IPS DF 4.7 (cell line): ENCODE measurements around the gene TTBK1.

Source experiments
- DNase-seq: peaks from one replicate; pipeline ENCODE4 v3.0.0-alpha.2; 2013; ENCODE audit warnings: low spot score; ENCODE audit errors: extremely low read depth

Gene TTBK1

GRCh38 chr6:43242908-43243663, at the start of gene TTBK1:
TTBK1 (plus strand) TSS chr6:43243481; CDS start chr6:43246661, 3,180 bp downstream.
- no peak for DNase-seq

DNA sequence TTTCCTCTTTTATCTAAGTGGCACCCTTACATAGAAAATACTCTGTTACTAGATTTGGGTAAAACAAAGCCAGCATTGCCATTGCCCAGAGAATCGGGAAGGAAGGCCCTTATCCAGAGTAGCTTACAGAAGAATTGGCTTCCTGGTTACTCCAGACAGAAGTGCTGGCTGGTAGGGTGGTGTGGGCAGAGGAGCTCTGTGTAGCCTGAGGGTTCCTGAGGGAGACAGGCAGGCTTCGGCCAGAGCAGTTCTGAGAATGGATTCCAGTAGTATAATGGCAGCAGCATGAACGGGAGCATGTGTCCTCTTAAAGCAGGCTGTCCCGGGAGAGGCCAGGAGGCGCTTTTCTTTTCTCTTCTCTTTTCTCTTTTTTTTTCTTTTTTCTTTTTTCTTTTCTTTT, 49.4 kb upstream of the TTBK1 start:
- no peak for DNase-seq

DNA sequence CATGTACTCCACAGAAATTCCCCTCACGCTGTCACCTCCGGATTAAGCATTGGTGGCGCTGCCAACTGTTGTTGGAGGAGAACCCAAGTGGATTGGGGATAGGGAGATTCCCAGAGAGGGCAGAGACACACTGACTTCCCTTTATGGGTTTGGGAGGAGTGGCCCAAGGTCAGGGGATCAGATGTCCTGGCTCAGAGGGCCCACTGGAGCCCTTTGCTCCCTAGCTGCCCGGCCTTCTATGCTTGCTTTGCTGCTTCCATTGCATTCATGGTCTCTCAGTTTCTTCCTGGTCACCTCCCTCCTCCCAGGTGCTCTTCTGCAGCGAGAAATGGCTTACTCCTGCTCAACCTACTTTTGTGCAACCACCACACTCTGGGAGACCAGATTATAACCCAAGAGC, 46.9 kb upstream of the TTBK1 start:
- no peak for DNase-seq

GRCh38 chr6:43199912-43200311, 43.4 kb upstream of the TTBK1 start:
- no peak for DNase-seq

DNA sequence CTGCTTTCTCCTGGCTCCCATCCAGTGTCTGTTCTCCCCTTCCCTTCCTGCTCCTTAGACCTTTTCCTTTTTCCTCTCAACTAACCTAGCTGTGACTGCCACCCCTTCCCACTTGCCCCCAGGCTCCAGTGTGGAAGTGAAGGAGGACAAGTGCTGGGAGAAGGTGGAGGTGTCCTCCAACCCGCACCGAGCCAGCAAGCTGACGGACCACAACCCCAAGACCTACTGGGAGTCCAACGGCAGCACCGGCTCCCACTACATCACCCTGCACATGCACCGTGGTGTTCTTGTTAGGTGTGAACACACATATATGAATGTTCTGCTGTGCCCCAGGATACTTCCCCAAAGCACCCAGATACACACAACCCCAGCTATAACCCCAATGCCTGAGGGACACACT, 42.7 kb upstream of the TTBK1 start:
- no peak for DNase-seq

GRCh38 chr6:43202451-43202850, 40.8 kb upstream of the TTBK1 start:
- DNase-seq = no peak

DNA sequence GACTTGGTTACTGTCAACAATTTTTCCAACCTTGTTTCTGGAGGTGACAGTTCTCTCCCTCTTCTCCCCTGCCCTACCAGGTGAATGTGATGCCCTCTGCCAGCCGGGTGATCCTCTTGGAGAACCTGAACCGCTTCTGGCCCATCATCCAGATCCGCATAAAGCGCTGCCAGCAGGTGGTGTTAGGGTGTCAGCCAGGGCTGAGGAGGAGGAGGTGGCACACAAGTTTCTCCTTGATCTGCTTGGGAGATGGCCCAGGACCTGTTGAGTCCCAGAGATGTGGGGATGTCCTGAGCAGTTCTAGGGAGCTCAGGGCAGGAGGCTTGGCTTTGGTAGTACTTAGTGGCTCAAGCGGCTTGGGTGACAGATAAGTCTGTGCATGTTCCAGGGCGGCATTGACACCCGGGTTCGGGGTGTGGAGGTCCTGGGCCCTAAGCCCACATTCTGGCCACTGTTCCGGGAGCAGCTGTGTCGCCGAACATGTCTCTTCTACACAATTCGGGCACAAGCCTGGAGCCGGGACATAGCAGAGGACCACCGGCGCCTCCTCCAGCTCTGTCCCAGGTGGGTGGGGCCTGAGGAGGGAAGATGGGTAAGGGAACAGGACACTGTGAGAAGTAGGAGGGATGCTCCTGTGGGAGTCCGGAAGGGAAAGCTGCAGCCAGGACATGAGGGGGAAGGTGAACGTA, 40.1 kb upstream of the TTBK1 start:
- DNase-seq = no peak

DNA sequence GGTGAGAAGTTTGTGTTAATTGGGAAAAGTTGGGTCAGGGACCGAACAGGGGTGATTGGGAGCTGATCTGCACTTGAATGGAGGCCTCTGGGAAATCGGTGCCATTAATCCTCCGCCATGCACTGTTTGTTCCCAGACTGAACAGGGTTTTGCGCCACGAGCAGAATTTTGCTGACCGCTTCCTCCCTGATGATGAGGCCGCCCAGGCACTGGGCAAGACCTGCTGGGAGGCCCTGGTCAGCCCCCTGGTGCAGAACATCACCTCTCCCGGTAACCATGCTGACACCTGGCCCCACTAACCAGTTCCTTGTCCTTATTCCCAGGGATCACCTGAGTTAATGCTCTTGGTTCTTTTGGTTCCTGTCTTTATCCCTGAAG, 39.6 kb upstream of the TTBK1 start:
- DNase-seq = no peak

DNA sequence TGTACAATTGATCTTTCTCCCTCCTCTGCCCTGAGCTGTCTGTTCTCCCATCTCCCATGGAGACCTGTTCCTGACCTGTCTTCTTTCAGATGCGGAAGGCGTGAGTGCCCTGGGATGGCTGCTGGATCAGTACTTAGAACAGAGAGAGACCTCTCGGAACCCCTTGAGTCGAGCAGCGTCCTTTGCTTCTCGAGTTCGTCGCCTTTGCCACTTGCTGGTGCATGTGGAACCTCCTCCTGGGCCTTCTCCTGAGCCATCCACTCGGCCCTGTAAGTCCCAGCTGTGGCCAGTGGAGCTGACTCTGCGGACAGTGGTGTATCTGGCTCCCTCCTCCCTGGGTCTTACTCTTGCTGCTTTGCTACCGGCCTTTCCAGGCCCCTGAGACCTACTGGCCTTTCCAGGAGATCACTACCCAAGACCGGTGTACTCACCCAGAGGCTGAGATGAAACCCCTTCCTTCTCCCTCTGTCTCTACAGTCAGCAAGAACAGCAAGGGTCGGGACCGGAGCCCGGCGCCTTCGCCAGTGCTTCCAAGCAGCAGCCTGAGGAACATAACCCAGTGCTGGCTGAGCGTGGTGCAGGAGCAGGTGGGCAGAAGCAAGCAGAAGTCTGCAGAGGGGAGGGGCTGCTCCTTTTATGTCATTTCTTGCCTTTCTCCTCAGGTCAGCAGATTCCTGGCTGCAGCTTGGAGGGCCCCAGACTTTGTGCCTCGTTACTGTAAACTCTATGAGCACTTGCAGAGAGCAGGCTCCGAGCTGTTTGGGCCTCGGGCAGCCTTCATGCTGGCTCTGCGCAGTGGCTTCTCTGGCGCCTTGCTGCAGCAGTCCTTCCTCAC, 38.8 kb upstream of the TTBK1 start:
- no peak for DNase-seq

DNA sequence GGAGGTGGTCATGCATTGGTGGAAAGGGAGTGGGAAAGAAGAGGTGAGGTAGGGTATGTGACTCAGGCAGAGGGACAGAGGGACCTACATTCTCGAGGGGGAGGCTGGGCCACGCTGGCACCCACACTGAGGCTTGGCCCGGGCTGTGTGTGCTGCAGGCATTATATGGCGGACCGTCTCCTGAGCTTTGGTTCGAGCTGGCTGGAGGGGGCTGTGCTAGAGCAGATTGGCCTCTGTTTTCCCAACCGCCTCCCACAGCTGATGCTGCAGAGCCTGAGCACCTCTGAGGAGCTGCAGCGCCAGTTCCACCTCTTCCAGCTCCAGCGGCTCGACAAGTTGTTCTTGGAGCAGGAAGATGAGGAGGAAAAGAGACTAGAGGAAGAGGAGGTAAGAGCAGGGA, 37.4 kb upstream of the TTBK1 start:
- DNase-seq = no peak

DNA sequence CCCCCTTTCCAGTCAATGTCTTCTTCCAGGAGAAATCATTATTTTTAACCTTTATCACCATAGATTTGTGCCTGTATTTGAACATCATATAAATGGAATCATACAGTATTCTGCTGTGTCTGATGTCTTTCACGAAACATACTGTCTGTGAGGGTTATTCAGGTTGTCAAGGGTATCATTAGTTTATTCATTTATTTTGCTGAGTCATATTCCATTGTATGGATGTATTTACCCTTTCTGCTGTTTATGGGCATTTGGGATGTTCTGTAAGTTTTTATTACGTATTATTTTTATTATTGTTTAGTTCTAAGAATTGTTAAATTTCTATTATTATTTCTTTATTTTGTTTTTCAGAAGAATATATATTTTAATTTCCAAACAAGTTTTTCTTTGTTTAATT, 36.0 kb upstream of the TTBK1 start:
- no peak for DNase-seq

GRCh38 chr6:43211955-43212354, 31.3 kb upstream of the TTBK1 start:
- no peak for DNase-seq

DNA sequence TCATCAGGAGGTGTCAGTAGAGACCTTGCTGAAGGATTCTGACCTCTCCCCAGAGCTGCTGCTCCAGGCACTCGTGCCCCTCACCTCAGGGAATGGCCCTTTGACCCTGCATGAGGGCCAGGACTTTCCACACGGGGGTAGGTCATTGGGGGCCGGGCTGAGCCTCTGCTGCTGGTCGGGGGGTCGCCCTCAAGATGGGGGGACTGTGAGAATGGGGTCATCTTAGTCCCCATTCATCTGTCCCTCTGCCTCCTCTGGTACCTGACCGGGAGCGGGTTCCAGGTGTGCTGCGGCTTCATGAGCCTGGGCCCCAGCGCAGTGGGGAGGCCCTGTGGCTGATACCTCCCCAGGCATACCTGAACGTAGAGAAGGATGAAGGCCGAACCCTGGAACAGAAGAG, 29.9 kb upstream of the TTBK1 start:
- no peak for DNase-seq

DNA sequence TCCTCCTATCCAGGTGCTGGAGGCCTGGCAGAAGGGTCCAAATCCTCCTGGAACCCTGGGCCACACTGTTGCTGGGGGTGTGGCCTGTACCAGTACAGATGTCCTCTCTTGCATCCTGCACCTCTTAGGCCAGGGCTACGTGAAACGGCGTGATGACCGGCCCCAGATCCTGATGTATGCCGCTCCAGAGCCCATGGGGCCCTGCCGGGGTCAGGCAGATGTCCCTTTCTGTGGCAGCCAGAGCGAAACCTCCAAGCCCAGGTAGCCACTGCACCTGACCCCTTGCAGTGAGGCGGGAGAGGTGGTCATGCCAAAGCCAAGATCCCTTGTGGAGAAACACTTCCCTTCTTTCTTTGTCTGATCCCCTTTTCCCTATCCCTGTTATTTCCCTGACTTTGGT, 28.2 kb upstream of the TTBK1 start:
- DNase-seq = no peak

DNA sequence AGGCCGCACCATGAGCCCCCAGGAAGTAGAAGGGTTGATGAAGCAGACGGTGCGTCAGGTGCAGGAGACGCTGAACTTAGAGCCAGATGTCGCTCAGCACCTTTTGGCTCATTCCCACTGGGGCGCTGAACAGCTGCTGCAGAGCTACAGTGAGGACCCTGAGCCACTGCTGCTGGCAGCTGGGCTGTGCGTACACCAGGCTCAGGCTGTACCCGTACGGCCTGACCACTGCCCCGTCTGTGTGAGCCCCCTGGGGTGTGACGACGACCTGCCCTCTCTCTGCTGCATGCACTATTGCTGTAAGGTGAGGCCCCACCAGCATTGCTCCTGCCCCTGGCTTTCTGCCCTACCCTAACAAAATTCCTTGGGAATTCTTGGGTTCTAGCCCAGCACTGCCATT, 27.1 kb upstream of the TTBK1 start:
- no peak for DNase-seq

GRCh38 chr6:43217351-43217750, 25.9 kb upstream of the TTBK1 start:
- no peak for DNase-seq

GRCh38 chr6:43219119-43219518, 24.2 kb upstream of the TTBK1 start:
- no peak for DNase-seq

- no peak for DNase-seq
These were observed 23.5 kb upstream of the TTBK1 start for GRCh38 chr6:43219814-43220213.

DNA sequence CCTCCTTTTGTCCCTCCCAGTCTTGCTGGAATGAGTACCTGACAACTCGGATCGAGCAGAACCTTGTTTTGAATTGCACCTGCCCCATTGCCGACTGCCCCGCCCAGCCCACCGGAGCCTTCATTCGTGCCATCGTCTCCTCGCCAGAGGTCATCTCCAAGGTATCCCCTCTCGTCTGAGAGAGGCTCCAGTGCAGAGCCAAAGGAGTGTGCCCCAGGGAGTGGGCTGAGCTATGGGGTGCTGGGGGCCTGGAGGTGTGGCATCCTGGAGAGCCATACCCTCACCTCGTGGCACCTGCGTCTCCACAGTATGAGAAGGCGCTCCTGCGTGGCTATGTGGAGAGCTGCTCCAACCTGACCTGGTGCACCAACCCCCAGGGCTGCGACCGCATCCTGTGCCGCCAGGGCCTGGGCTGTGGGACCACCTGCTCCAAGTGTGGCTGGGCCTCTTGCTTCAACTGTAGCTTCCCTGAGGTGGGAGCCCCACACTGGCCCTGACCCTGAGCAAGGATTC, 22.8 kb upstream of the TTBK1 start:
- DNase-seq = no peak

DNA sequence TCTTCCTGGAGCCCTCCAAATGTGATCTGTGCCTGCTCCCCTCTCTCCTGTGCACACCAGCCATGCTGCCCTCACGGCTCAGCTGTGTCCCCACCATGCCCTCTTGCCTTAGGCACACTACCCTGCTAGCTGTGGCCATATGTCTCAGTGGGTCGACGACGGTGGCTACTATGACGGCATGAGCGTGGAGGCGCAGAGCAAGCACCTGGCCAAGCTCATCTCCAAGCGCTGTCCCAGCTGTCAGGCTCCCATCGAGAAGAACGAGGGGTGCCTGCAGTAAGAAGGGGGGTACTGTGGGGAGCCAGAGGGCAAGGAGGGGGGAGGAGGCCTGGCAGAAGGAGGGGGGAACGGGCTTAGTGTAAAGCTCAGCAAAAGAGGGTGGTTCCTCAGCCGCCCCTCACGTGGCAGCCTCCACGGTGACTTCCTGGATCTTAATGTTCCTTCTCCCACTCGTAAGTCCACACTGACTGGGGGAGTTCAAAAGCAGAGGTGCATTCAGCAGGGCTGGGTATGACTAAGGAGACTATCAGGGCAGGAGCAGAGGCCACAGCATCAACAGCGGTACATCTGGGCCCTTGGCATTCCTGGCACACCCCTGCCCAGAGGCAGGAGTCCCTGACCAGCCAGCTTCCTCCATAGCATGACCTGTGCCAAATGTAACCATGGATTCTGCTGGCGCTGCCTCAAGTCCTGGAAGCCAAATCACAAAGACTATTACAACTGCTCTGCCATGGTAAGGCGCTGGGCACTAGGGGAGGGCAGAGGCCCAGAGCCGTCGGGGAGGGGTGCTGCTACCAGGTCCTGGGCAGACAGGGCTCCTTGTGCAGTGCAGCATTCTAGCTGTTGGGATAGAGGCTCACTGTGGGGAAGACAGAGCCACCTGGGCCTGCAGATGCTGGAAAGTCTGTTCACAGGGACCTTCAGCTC, 22.0 kb upstream of the TTBK1 start:
- no peak for DNase-seq
